B cell (primary cell): ENCODE measurements around the gene L3MBTL4.

Experiments used
- CTCF ChIP-seq: fragments of 200-600 bp; IDR thresholded peaks from one replicate; pipeline ENCODE4 v1.8.0; 2022; ENCODE audit warnings: antibody characterized with exemption, mild to moderate bottlenecking
- EZH2 ChIP-seq: IDR thresholded peaks from 2 replicates; pipeline ENCODE4 v1.6.1; 2012; ENCODE audit warnings: borderline replicate concordance, low read depth, mild to moderate bottlenecking, moderate library complexity, low read length; ENCODE audit not compliant: insufficient read depth, poor library complexity, severe bottlenecking

GRCh38 chr18:6406075-6406909 is 8.4 kb downstream of the L3MBTL4 start:
- TF ChIP-seq CTCF (no peak), EZH2 (no peak)
